Gastroesophageal sphincter (tissue), 4 donors: ENCODE results near the gene NUP62. TPM values are rescaled to one million over a fixed set of nuclear protein-coding genes. Genes with fewer than 3 reads are reported as not detected.
"Not testable (repeated sequence)": the region's sequence is repeated elsewhere in the genome, so short reads cannot be mapped to it uniquely, and the experiment has no call there.

Source experiments
- ATAC-seq: fragments of 150-250 bp; one replicate; pipeline ENCODE4 v1.9.1; 2016; ENCODE audit warnings: mild to moderate bottlenecking, moderate library complexity
- H3K27ac ChIP-seq, 4 donors: fragments of 200-600 bp; sonication (generic) in 3 of 4; 1 replicate in 3 of 4; 2 replicates in 1 of 4; pipeline ENCODE4 v1.5.1; 2016 to 2019
- H3K27me3 ChIP-seq: fragments of 200-600 bp; sonication (generic); one replicate; pipeline ENCODE4 v1.5.1; 2019
- H3K36me3 ChIP-seq, 2 donors: fragments of 200-600 bp; sonication (generic); one replicate each; pipeline ENCODE4 v1.5.1; 2019; ENCODE audit warnings: control low read depth in 1 of 2
- H3K4me1 ChIP-seq, 3 donors: fragments of 200-600 bp; sonication (generic); 1 replicate in 2 of 3; 2 replicates in 1 of 3; pipeline ENCODE4 v1.5.1; 2016 to 2019; ENCODE audit warnings: control low read depth in 2 of 3
- H3K4me3 ChIP-seq, 2 donors: fragments of 200-600 bp; sonication (generic); one replicate each; pipeline ENCODE4 v1.5.1; 2019; ENCODE audit warnings: mild to moderate bottlenecking in 1 of 2, moderate library complexity in 1 of 2
- H3K9me3 ChIP-seq, 3 donors: fragments of 200-600 bp; sonication (generic); one replicate each; pipeline ENCODE4 v1.5.1; 2017 to 2019; ENCODE audit warnings: control low read depth in 2 of 3
- CTCF ChIP-seq, 4 experiments: fragments of 200-600 bp in 2 of 4; fragments of 450-650 bp in 2 of 4; sonication (generic) in 1 of 4; IDR thresholded peaks; one replicate each; pipeline ENCODE4 v1.5.1; 2017 to 2019; ENCODE audit warnings: antibody characterized with exemption in 4 of 4, mild to moderate bottlenecking in 2 of 4, moderate library complexity in 2 of 4
- EP300 ChIP-seq: sonication (generic); formaldehyde crosslinking; IDR thresholded peaks from one replicate; pipeline ENCODE4 v1.6.1; 2017; ENCODE audit warnings: antibody characterized with exemption, mild to moderate bottlenecking
- POLR2A ChIP-seq, 2 donors: fragments of 450-650 bp; IDR thresholded peaks; one replicate each; pipeline ENCODE4 v1.6.1; 2017; ENCODE audit warnings: antibody characterized with exemption in 2 of 2, mild to moderate bottlenecking in 2 of 2, moderate library complexity in 1 of 2
- POLR2AphosphoS5 ChIP-seq: sonication (generic); formaldehyde crosslinking; IDR thresholded peaks from one replicate; pipeline ENCODE4 v1.6.1; 2017; ENCODE audit warnings: antibody characterized with exemption
- WGBS, 2 donors: methylation state at CpG; one replicate each; pipeline ENCODE4 v1.1.5; 2018; ENCODE audit warnings: low coverage in 1 of 2; 5-methylcytosine and 5-hydroxymethylcytosine counted together
- total RNA-seq, 4 donors: library from RNA; depleted of rRNA; stranded (reverse); fragments of >200 nt; gene quantifications; one replicate each; pipeline ENCODE4 v1.1.0, GENCODE V29; 2016

The NUP62 gene
- total RNA-seq, 4 donors from 2014 or later = 30.1 to 43.2 (median 37.7) TPM

- TF ChIP-seq EP300 (no peak), POLR2AphosphoS5 (peak; percentile 74), POLR2A (IDR thresholded peaks at IDR 0.05) (peak; percentile 47 to 64), CTCF (IDR thresholded peaks at IDR 0.05) (peak in 1 of 4 experiments; percentile 38)
- peaks cover 0 to 48% of the 10 kb centered on the region in 2 donors for H3K36me3 ChIP-seq
- H3K27me3 ChIP-seq = no peaks in the 10 kb centered on the region
- peak overlapping the region; percentile 78 to 96 for H3K4me3 ChIP-seq
- ATAC-seq = peak; percentile 95
- WGBS, 2 donors = 7 to 9% methylated on average over 10 to 27 of the region's 43 CpGs
- H3K9me3 ChIP-seq = no peaks in the 10 kb centered on the region
- H3K4me1 ChIP-seq = peaks cover 0 to 52% (median 15%) of the 10 kb centered on the region in 3 donors
- peak overlapping the region; percentile 64 to 96 (median 94) for H3K27ac ChIP-seq
Observed at GRCh38 chr19:49929611-49930482, 543 bp upstream of the NUP62 start.

- peaks cover 0 to 73% (median 22%) of the 10 kb centered on the region in 3 donors for H3K4me1 ChIP-seq
- H3K27ac ChIP-seq = peak overlapping the region in 2 of 4 donors; percentile 93 to 94
- peaks cover 0 to 63% of the 10 kb centered on the region in 2 donors for H3K36me3 ChIP-seq
- TF ChIP-seq POLR2AphosphoS5 = no peak
- TF ChIP-seq EP300 = no peak
- no peak for TF ChIP-seq CTCF (IDR thresholded peaks at IDR 0.05)
- TF ChIP-seq POLR2A (IDR thresholded peaks at IDR 0.05) = no peak
- no peak for ATAC-seq
- H3K4me3 ChIP-seq = peak overlapping the region in 1 of 2 donors; percentile 96
- 73 to 87% methylated on average over 9 to 14 of the region's 14 CpGs for WGBS, 2 donors
- H3K9me3 ChIP-seq = no peaks in the 10 kb centered on the region
- H3K27me3 ChIP-seq = no peaks in the 10 kb centered on the region
Observed at GRCh38 chr19:49927526-49928264, 1.6 kb downstream of the NUP62 start.

- Histone ChIP-seq H3K9me3 (no peaks in the 10 kb centered on the region), H3K27me3 (no peaks in the 10 kb centered on the region), H3K27ac (no peak overlapping the region), H3K4me1 (peaks cover 0 to 81% (median 22%) of the 10 kb centered on the region in 3 donors), H3K4me3 (no peak overlapping the region), H3K36me3 (peaks cover 0 to 67% of the 10 kb centered on the region in 2 donors)
- TF ChIP-seq POLR2A (IDR thresholded peaks at IDR 0.05) = no peak
- no peak for TF ChIP-seq CTCF (IDR thresholded peaks at IDR 0.05)
- no peak for TF ChIP-seq POLR2AphosphoS5
- TF ChIP-seq EP300 = no peak
- ATAC-seq = no peak
- WGBS, 2 donors = 80 to 87% methylated on average over 3 to 10 of the region's 10 CpGs
Observed at GRCh38 chr19:49926515-49926914, 2.8 kb downstream of the NUP62 start.

GRCh38 chr19:49925486-49925885 is 3.8 kb downstream of the NUP62 start:
- H3K27ac ChIP-seq = no peak overlapping the region
- WGBS, 2 donors = 88 to 100% methylated on average over 3 to 5 of the region's 5 CpGs
- no peak for ATAC-seq
- no peaks in the 10 kb centered on the region for H3K27me3 ChIP-seq
- no peak overlapping the region for H3K4me3 ChIP-seq
- peaks cover 0 to 73% of the 10 kb centered on the region in 2 donors for H3K36me3 ChIP-seq
- TF ChIP-seq POLR2A (IDR thresholded peaks at IDR 0.05) (no peak), POLR2AphosphoS5 (no peak), CTCF (IDR thresholded peaks at IDR 0.05) (no peak), EP300 (no peak)
- H3K9me3 ChIP-seq = no peaks in the 10 kb centered on the region
- peaks cover 0 to 75% (median 22%) of the 10 kb centered on the region in 3 donors for H3K4me1 ChIP-seq

- ATAC-seq, H3K4me3 ChIP-seq, H3K27me3 ChIP-seq, H3K9me3 ChIP-seq: not testable (repeated sequence)
- Histone ChIP-seq H3K4me1 (peaks cover 0 to 68% (median 22%) of the 10 kb centered on the region in 3 donors), H3K36me3 (peaks cover 0 to 75% of the 10 kb centered on the region in 2 donors), H3K27ac (peak overlapping the region in 1 of 4 donors; percentile 38)
- 100% methylated on average over 5 of the region's 13 CpGs; no CpG with 5 or more reads in 1 of the 2 donors for WGBS, 2 donors
Observed at GRCh38 chr19:49924881-49925210, 4.5 kb downstream of the NUP62 start.
